ENCODE results near the gene RIT1. TPM values are rescaled to one million over a fixed set of nuclear protein-coding genes. Genes with fewer than 3 reads are reported as not detected.

Gene RIT1
- total RNA-seq, 4 donors from 2014 or later, result 13.6 to 31.1 (median 17.4) TPM

DNA sequence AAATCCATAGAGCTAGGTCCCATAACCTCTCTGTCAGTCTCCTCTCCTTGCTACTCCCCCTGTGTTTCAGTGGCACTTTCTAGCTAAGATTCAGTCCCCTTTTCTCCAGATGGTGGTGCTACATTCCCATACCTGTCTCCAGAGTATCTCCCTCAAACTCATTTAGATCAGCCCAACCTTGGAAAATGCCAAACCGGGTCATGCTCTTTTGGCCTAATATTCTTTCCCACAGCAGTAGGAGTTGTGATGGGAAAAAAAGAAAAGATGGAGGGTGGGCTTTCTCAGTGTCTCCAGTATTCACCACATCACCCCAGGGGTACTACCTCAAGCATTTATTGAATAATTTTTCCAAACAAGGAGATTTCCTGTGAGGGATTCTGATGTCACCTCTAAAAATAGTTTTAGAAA, 27.1 kb upstream of the RIT1 start:
- peaks cover 0 to 38% (median 23%) of the 10 kb centered on the region in 4 donors for H3K4me1 ChIP-seq
- no peak overlapping the region for H3K27ac ChIP-seq
- no peaks in the 10 kb centered on the region for H3K9me3 ChIP-seq
- H3K4me3 ChIP-seq, result no peak overlapping the region
- DNase-seq, result peak in 1 of 3 donors; percentile 61
- peaks cover 0 to under 1% (median 0%) of the 10 kb centered on the region in 3 donors for H3K36me3 ChIP-seq
- H3K27me3 ChIP-seq, result no peaks in the 10 kb centered on the region
- TF ChIP-seq POLR2A (IDR thresholded peaks at IDR 0.05), result no peak
- TF ChIP-seq, protein P1, sequence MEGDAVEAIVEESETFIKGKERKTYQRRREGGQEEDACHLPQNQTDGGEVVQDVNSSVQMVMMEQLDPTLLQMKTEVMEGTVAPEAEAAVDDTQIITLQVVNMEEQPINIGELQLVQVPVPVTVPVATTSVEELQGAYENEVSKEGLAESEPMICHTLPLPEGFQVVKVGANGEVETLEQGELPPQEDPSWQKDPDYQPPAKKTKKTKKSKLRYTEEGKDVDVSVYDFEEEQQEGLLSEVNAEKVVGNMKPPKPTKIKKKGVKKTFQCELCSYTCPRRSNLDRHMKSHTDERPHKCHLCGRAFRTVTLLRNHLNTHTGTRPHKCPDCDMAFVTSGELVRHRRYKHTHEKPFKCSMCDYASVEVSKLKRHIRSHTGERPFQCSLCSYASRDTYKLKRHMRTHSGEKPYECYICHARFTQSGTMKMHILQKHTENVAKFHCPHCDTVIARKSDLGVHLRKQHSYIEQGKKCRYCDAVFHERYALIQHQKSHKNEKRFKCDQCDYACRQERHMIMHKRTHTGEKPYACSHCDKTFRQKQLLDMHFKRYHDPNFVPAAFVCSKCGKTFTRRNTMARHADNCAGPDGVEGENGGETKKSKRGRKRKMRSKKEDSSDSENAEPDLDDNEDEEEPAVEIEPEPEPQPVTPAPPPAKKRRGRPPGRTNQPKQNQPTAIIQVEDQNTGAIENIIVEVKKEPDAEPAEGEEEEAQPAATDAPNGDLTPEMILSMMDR (IDR thresholded peaks at IDR 0.05), result peak; percentile 26 to 86 (median 68)

- Histone ChIP-seq H3K27me3 (no peaks in the 10 kb centered on the region), H3K9me3 (no peaks in the 10 kb centered on the region), H3K36me3 (peaks cover 0 to 21% (median 0%) of the 10 kb centered on the region in 3 donors), H3K4me3 (peak overlapping the region; percentile 66 to 79 (median 77)), H3K4me1 (peaks cover 0 to 40% (median 16%) of the 10 kb centered on the region in 4 donors), H3K27ac (peak overlapping the region; percentile 83 to 92 (median 91))
- DNase-seq, result no peak
- TF ChIP-seq POLR2A (IDR thresholded peaks at IDR 0.05), result no peak
- TF ChIP-seq, protein P1 (IDR thresholded peaks at IDR 0.05), result no peak
These were observed 23.9 kb upstream of the RIT1 start for GRCh38 chr1:155934936-155935590.

GRCh38 chr1:155934097-155934935, 23.2 kb upstream of the RIT1 start, which contains the start of gene KHDC4:
TSS of gene KHDC4 (minus strand) at chr1:155934413. CDS start at chr1:155934373, 40 bp downstream.
- Histone ChIP-seq H3K27ac (peak within 1 kb of the TSS; percentile 83 to 92 (median 91)), H3K4me1 (peaks cover 0 to 43% (median 12%) of the 10 kb centered on the region in 4 donors), H3K36me3 (peaks cover 0 to 26% (median 0%) of the 10 kb centered on the region in 3 donors), H3K9me3 (no peaks in the 10 kb centered on the region), H3K27me3 (no peaks in the 10 kb centered on the region), H3K4me3 (peak within 1 kb of the TSS; percentile 66 to 79 (median 77))
- peak; percentile 94 to 98 (median 95) for DNase-seq
- TF ChIP-seq POLR2A (IDR thresholded peaks at IDR 0.05), result peak; percentile 99
- TF ChIP-seq, protein P1 (IDR thresholded peaks at IDR 0.05), result peak in 3 of 6 experiments; percentile 30 to 42 (median 30)

GRCh38 chr1:155933591-155934096, 22.5 kb upstream of the RIT1 start:
- TF ChIP-seq, protein P1 (IDR thresholded peaks at IDR 0.05), result no peak
- no peak for TF ChIP-seq POLR2A (IDR thresholded peaks at IDR 0.05)
- Histone ChIP-seq H3K4me1 (peaks cover 0 to 48% (median 12%) of the 10 kb centered on the region in 4 donors), H3K9me3 (no peaks in the 10 kb centered on the region), H3K27ac (peak overlapping the region; percentile 83 to 92 (median 91)), H3K36me3 (peaks cover 0 to 33% (median 0%) of the 10 kb centered on the region in 3 donors), H3K27me3 (no peaks in the 10 kb centered on the region), H3K4me3 (peak overlapping the region; percentile 66 to 79 (median 77))
- DNase-seq, result no peak

DNA sequence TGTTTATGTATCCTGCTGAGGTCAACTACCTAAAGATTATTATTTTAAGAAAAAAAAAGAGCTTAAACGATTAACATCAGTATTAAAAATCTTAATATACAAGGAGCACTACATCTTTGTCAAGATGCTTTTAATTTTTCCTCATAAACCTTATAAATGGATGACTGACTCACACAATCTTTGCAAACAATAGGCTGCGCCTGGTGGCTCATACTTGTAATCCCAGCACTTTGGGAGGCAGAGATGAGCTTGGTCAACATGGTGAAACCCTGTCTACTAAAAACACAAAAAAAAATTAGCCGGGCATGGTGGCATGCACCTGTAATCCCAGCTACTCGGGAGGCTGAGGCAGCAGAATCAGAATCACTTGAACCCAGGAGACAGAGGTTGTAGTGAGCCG, 21.3 kb upstream of the RIT1 start:
- Histone ChIP-seq H3K4me3 (peak overlapping the region in 2 of 4 donors; percentile 78 to 79), H3K4me1 (peaks cover 0 to 48% (median 12%) of the 10 kb centered on the region in 4 donors), H3K36me3 (peaks cover 0 to 44% (median 0%) of the 10 kb centered on the region in 3 donors), H3K27me3 (no peaks in the 10 kb centered on the region), H3K27ac (peak overlapping the region in 1 of 4 donors; percentile 64), H3K9me3 (no peaks in the 10 kb centered on the region)
- no peak for TF ChIP-seq POLR2A (IDR thresholded peaks at IDR 0.05)
- TF ChIP-seq, protein P1 (IDR thresholded peaks at IDR 0.05), result no peak
- DNase-seq, result peak in 1 of 3 donors; percentile 10

All from Peyer's patch (tissue), 4 donors.